Neural progenitor cell (in vitro differentiated cells): ENCODE results near the gene YWHAH.

ENCODE experiments used
- EZH2 ChIP-seq: fragments of 200-600 bp; sonication (generic); IDR thresholded peaks from 2 replicates; pipeline ENCODE4 v1.6.1; 2017; ENCODE audit warnings: antibody characterized with exemption, mild to moderate bottlenecking, moderate library complexity
- EZH2phosphoT487 ChIP-seq: fragments of 200-600 bp; sonication (generic); IDR thresholded peaks from 2 replicates; pipeline ENCODE4 v1.6.1; 2017; ENCODE audit warnings: antibody characterized with exemption
- TF ChIP-seq, protein P1 (sequence below): fragments of 200-600 bp; sonication (generic); IDR thresholded peaks from 2 replicates; pipeline ENCODE4 v1.5.1; 2017; ENCODE audit warnings: antibody characterized with exemption, mild to moderate bottlenecking

DNA sequence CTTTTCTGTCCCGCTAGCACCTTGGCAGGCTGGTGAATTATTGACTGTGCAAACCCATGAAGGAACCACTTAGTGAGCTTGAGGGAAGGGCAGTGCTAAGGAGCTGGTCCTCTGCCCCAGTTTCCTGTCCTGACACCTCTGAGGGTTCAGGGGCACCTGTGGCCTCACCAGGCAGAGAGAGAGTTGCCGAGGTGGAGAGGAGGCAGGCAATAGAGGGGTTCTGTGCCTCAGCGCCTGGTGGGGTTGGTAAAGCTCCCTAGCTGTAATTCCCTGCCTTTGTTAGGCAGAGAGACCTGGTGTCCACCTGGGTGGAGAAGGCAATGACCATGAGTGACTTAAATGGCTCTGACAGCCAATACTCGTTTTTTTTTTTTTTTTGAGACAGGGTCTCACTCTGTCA is 36.3 kb downstream of the YWHAH start:
- TF ChIP-seq EZH2 (no peak), EZH2phosphoT487 (no peak)
- TF ChIP-seq, protein P1, sequence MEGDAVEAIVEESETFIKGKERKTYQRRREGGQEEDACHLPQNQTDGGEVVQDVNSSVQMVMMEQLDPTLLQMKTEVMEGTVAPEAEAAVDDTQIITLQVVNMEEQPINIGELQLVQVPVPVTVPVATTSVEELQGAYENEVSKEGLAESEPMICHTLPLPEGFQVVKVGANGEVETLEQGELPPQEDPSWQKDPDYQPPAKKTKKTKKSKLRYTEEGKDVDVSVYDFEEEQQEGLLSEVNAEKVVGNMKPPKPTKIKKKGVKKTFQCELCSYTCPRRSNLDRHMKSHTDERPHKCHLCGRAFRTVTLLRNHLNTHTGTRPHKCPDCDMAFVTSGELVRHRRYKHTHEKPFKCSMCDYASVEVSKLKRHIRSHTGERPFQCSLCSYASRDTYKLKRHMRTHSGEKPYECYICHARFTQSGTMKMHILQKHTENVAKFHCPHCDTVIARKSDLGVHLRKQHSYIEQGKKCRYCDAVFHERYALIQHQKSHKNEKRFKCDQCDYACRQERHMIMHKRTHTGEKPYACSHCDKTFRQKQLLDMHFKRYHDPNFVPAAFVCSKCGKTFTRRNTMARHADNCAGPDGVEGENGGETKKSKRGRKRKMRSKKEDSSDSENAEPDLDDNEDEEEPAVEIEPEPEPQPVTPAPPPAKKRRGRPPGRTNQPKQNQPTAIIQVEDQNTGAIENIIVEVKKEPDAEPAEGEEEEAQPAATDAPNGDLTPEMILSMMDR: no peak
